ENCODE results near the gene EFNA3.

DNA sequence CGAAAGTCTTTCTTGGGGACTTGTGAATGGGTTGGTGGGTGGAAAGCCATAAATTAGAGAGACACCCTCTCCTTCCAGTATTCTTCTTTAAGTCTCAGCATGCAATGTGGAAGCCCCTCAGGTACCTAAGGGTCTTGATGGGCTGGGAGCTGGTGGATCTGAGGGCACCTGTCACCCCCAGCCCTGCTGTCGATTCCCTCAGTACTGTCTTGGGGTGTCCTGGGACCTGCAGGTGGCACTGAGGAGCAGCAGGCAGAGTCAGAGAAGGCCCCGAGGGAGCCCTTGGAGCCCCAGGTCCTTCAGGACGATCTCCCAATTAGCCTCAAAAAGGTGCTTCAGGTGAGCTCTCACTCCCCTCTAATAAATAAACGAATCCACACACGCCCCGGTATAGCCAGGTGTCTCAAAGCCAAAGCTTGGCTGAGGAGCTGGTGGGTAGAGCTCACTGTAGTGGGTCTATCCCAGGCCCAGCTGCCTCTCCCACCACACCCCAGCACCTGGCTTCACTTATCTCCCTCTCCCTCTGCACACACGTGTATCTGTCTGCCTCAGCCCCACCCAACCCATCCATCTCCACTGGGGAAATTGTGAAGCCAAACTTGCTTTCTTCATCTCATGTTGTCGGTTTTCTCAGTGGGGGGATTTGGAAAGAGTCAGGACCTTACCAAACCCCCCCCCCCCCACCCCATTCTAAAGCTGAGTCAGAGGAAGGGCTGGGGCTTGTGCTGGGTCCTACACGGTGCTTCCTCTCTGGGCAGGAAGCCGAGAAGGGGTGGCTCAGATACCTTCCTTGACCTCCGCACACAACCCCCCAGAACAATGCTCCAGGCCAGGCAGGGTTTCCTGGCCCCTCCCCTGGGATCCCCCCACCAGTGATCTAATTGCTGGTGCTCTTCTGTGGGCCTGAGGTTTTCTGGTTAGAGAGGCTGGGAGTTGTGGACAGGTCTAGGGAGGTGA lies 25.9 kb upstream of the EFNA3 start:
- no peak for TF ChIP-seq EZH2phosphoT487 (IDR thresholded peaks at IDR 0.05; ENCODE audit: insufficient read depth, low read depth)
- TF ChIP-seq EZH2 (IDR thresholded peaks at IDR 0.05; ENCODE audit: insufficient read depth, poor library complexity, severe bottlenecking), result no peak

Data from GM23248 (cell line).